GM12801 (cell line): ENCODE measurements around the gene P2RY6.

Experiments
- CTCF ChIP-seq: IDR thresholded peaks from one replicate; pipeline ENCODE4 v1.5.1; 2011; ENCODE audit warnings: control low read depth; ENCODE audit not compliant: insufficient read length; ENCODE audit errors: extremely low read depth

P2RY6 gene

GRCh38 chr11:73294604-73295003, 22.5 kb downstream of the P2RY6 start:
- no peak for TF ChIP-seq CTCF

GRCh38 chr11:73295241-73295995, 23.3 kb downstream of the P2RY6 start:
- TF ChIP-seq CTCF, result peak; percentile 91

GRCh38 chr11:73295996-73296318, 23.8 kb downstream of the P2RY6 start:
- no peak for TF ChIP-seq CTCF

- TF ChIP-seq CTCF, result no peak
Measured at GRCh38 chr11:73296501-73297230, 24.5 kb downstream of the P2RY6 start.

GRCh38 chr11:73297231-73297590, 25.1 kb downstream of the P2RY6 start:
- TF ChIP-seq CTCF, result no peak

- no peak for TF ChIP-seq CTCF
Measured at GRCh38 chr11:73297702-73298101, 25.6 kb downstream of the P2RY6 start.

GRCh38 chr11:73298233-73298632, 26.1 kb downstream of the P2RY6 start:
- TF ChIP-seq CTCF, result no peak
